GM12878 (cell line): ENCODE data around the gene RCE1. TPM values are rescaled to one million over a fixed set of nuclear protein-coding genes. Genes with fewer than 3 reads are reported as not detected.

Experiments used
- ATAC-seq: fragments of 200-7000 bp; cut with Tn5 transposase; 3 replicates; pipeline ENCODE4 v1.9.1; 2020; ENCODE audit warnings: mild to moderate bottlenecking, moderate library complexity
- BruUV-seq: library from RNA; stranded (reverse); fragments of 400-500 nt; replicated peaks from 2 replicates; lab custom pipeline; 2021; lab: Mats Ljungman, UMichigan
- CTCF ChIA-PET: fragments of 300-600 bp; sonication (Branson Sonifier 250); formaldehyde crosslinking; extraction: SDS; loops from one replicate; lab custom pipeline; 2021; ENCODE audit warnings: inconsistent platforms; lab: Yijun Ruan, JAX
- POLR2A ChIA-PET: fragments of 350-600 bp; formaldehyde crosslinking; extraction: SDS; loops from one replicate; lab custom pipeline; 2021; ENCODE audit warnings: inconsistent platforms; lab: Charles Lee
- RAD21 ChIA-PET: fragments of 300-600 bp; sonication (Branson Sonifier 250); formaldehyde crosslinking; loops from one replicate; lab custom pipeline; 2023; ENCODE audit warnings: antibody characterized with exemption; ENCODE audit not compliant: unreplicated experiment; lab: Charles Lee
- SMC1A ChIA-PET: fragments of 300-600 bp; sonication (Branson Sonifier 250); formaldehyde crosslinking; loops from one replicate; lab custom pipeline; 2023; ENCODE audit not compliant: unreplicated experiment, uncharacterized antibody; lab: Charles Lee
- DNase-seq: peaks from one replicate; pipeline ENCODE4 v3.0.0-alpha.2; 2011; ENCODE audit warnings: low read depth, low spot score
- FAIRE-seq: peaks from 3 replicates; lab custom pipeline; 2011; peaks lifted over from hg19 to GRCh38; lab: Jason Lieb, UNC
- H2AFZ ChIP-seq: 2 replicates; pipeline ENCODE4 v1.6.0; 2011; ENCODE audit warnings: low read depth, low read length, control low read depth; ENCODE audit not compliant: control insufficient read depth
- H3K27ac ChIP-seq: 2 replicates; pipeline ENCODE4 v1.5.1; 2011; ENCODE audit warnings: control low read depth; ENCODE audit not compliant: control insufficient read depth, insufficient read depth
- H3K27me3 ChIP-seq, 2 experiments: replicated peaks in 1 of 2; 2 replicates each; pipeline versions ENCODE4 v1.6.0 to v1.6.1; 2011; ENCODE audit warnings: low read length in 1 of 2; ENCODE audit not compliant: control insufficient read depth in 2 of 2, insufficient read depth in 2 of 2
- H3K36me3 ChIP-seq, 2 experiments: 2 replicates each; pipeline ENCODE4 v1.5.1; 2011; ENCODE audit warnings: low read length in 1 of 2; ENCODE audit not compliant: control insufficient read depth in 2 of 2, insufficient read depth in 2 of 2
- H3K4me1 ChIP-seq: 2 replicates; pipeline ENCODE4 v1.6.1; 2011; ENCODE audit warnings: mild to moderate bottlenecking, low read length, moderate library complexity, mixed read lengths; ENCODE audit not compliant: control insufficient read depth, insufficient read depth
- H3K4me2 ChIP-seq: 2 replicates; pipeline ENCODE4 v1.6.0; 2011; ENCODE audit warnings: control low read depth; ENCODE audit not compliant: control insufficient read depth, insufficient read depth
- H3K4me3 ChIP-seq: fragments of 200-600 bp; sonication (generic); 2 replicates; pipeline ENCODE4 v1.5.1; 2016
- H3K79me2 ChIP-seq: 2 replicates; pipeline ENCODE4 v1.6.0; 2011; ENCODE audit warnings: low read length; ENCODE audit not compliant: control insufficient read depth, insufficient read depth
- H3K9ac ChIP-seq: 2 replicates; pipeline ENCODE4 v1.8.0; 2011; ENCODE audit warnings: low read length, control low read depth, mixed read lengths; ENCODE audit not compliant: control insufficient read depth, insufficient read depth
- H3K9me3 ChIP-seq: replicated peaks from 3 replicates; pipeline ENCODE4 v1.5.1; 2011; ENCODE audit warnings: mild to moderate bottlenecking, low read length; ENCODE audit not compliant: control insufficient read depth, insufficient read depth
- H4K20me1 ChIP-seq: 2 replicates; pipeline ENCODE4 v1.6.0; 2011; ENCODE audit not compliant: control insufficient read depth, insufficient read depth
- ATF7 ChIP-seq: fragments of 450-650 bp; IDR thresholded peaks from 2 replicates; pipeline ENCODE4 v1.6.1; 2016; ENCODE audit warnings: low read depth, mild to moderate bottlenecking
- RB1 ChIP-seq: fragments of 450-650 bp; formaldehyde crosslinking; IDR thresholded peaks from 2 replicates; pipeline ENCODE4 v1.6.1; 2017; ENCODE audit warnings: mild to moderate bottlenecking, borderline replicate concordance
- SMARCA5 ChIP-seq: fragments of 450-650 bp; IDR thresholded peaks from 2 replicates; pipeline ENCODE4 v1.6.1; 2017; ENCODE audit warnings: mild to moderate bottlenecking
- SMC3 ChIP-seq: IDR thresholded peaks from 2 replicates; pipeline ENCODE4 v1.6.1; 2011; ENCODE audit warnings: low read length, improper control_type of control experiment, borderline replicate concordance
- SPI1 ChIP-seq: IDR thresholded peaks from 2 replicates; pipeline ENCODE4 v1.6.1; 2011; ENCODE audit warnings: low read depth, mild to moderate bottlenecking, low read length, moderate library complexity, borderline replicate concordance; ENCODE audit not compliant: insufficient read depth
- WGBS: methylation state at CpG from one replicate; pipeline ENCODE4 v1.1.6; 2016; ENCODE audit warnings: low lambda C conversion rate; ENCODE audit not compliant: insufficient replicate concordance, insufficient coverage; ENCODE audit errors: missing lambda C conversion rate; 5-methylcytosine and 5-hydroxymethylcytosine counted together
- in situ Hi-C: fragments of 300-500 bp; cut with MboI; formaldehyde crosslinking; loops from 9 replicates; pipeline ENCODE4 v1.14.3; 2018; ENCODE audit warnings: mixed read lengths
- intact Hi-C: fragments of 100-400 bp; cut with micrococcal nuclease; formaldehyde crosslinking; loops from one replicate; pipeline ENCODE4 v1.14.2; 2022; ENCODE audit not compliant: unreplicated experiment
- polyA plus RNA-seq, 11 experiments: library from polyadenylated mRNA; depleted of rRNA in 4 of 11; unstranded in 6 of 11; stranded (reverse) in 5 of 11; fragments of >200 nt; fragmentation: Nextera tagmentation in 4 of 11; fragmentation: Illumina TruSeq in 1 of 11; extraction: Ambion mirVana in 4 of 11; extraction: Trizol in 1 of 11; gene quantifications; 1 replicate in 1 of 11; 2 replicates in 10 of 11; pipeline versions ENCODE4 v1.2.1 to v1.2.3, GENCODE V29; 2011 to 2016; ENCODE audit warnings: inconsistent platforms in 2 of 11, missing spikeins in 2 of 11, low read depth in 1 of 11
- total RNA-seq, 4 experiments: library from RNA; depleted of rRNA in 3 of 4; stranded (reverse); fragments of >200 nt in 3 of 4; fragmentation: Illumina TruSeq in 1 of 4; extraction: Trizol in 1 of 4; gene quantifications; 2 replicates each; pipeline versions ENCODE4 v1.2.1 to v1.2.3, GENCODE V29; 2013 to 2021
- TF ChIP-seq, protein P1 (sequence below): fragments of 450-650 bp; IDR thresholded peaks from 2 replicates; pipeline ENCODE4 v1.6.1; 2017; ENCODE audit warnings: mild to moderate bottlenecking, moderate library complexity
- TF ChIP-seq, protein P2 (sequence below), 3 experiments: IDR thresholded peaks in 2 of 3; conservative IDR thresholded peaks in 1 of 3; 2 replicates each; pipeline ENCODE4 v1.5.1; 2011; ENCODE audit warnings: low read depth in 3 of 3, low read length in 3 of 3, mild to moderate bottlenecking in 3 of 3, control low read depth in 2 of 3, moderate library complexity in 2 of 3, inconsistent platforms in 1 of 3, mixed read lengths in 1 of 3; ENCODE audit not compliant: control insufficient read depth in 2 of 3, insufficient read depth in 1 of 3; ENCODE audit errors: extremely low read depth in 1 of 3
- TF ChIP-seq, protein P3 (sequence below): IDR thresholded peaks from 2 replicates; pipeline ENCODE4 v1.6.1; 2012; ENCODE audit warnings: mild to moderate bottlenecking, low read depth, low read length

The RCE1 gene
- total and polyA plus RNA-seq, 10 of the 15 experiments (the other 5 are each of a cell fraction or from before 2014, with no cell fraction given): 0.79 to 32.9 (median 16.4) TPM

DNA sequence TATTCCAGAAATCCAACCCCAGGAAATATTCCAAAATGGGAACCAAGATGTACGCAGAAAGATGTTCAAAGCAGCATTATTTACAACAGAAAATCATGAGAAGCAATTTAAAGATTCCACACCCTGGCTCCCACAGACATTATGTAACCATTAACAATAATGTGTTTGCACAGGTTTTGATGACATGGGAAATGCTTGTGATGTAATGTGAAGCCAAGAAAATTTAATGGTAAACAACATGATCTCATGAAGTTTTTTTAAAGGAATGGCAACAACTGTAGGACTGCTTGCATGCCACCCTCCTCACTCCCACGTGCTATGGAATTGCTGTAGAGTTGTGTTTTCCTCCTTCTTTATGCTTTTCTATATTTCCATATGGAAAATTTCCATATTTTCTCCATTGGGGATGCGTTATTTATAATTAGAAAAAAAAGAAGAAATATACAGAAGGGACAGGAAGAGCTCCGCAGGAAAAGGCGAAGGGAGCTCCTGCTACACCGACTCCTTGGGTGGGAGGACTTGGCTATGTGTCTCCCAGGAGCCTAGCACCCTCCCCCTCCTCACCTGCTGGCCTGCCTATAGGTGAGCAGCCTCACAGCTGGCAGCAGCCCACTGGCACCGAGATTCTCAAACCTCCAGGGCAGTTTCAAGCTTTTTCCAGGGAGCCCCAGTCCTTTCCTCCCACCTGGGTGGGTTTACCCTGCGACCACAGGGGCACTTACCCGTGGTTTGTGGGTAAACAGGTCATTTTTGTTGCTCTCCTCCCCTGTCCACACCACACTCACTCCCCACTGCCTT is 34.5 kb downstream of the RCE1 start:
- 32% methylated on average over 9 of the region's 9 CpGs for WGBS
- no peak for ATAC-seq

More for the DNA sequence above, 34.5 kb downstream of the RCE1 start:
- FAIRE-seq: no peak
- ChIA-PET RAD21 (no interaction called here), SMC1A (no interaction called here), CTCF (no interaction called here), POLR2A (no interaction called here)
- Histone ChIP-seq H3K4me3 (no peak overlapping the region), H3K9me3 (no peaks in the 10 kb centered on the region), H3K4me2 (no peak overlapping the region), H3K36me3 (no peaks in the 10 kb centered on the region), H4K20me1 (no peaks in the 10 kb centered on the region), H3K27me3 (peaks cover 0 to 1% of the 10 kb centered on the region in 2 experiments; a peak in 2 of 4 replicates), H3K79me2 (no peaks in the 10 kb centered on the region), H3K4me1 (peaks cover 3% of the 10 kb centered on the region; the same call in 1 of the 2 replicates), H2AFZ (no peak overlapping the region), H3K9ac (no peak overlapping the region), H3K27ac (no peak overlapping the region)
- BruUV-seq: no TSS peak
- in situ Hi-C loops: no loop called here
- DNase-seq: no peak
- intact Hi-C loops: no loop called here
- TF ChIP-seq SMC3: no peak
- no peak for TF ChIP-seq RB1
- TF ChIP-seq SPI1: no peak
- no peak for TF ChIP-seq SMARCA5
- TF ChIP-seq, protein P1, sequence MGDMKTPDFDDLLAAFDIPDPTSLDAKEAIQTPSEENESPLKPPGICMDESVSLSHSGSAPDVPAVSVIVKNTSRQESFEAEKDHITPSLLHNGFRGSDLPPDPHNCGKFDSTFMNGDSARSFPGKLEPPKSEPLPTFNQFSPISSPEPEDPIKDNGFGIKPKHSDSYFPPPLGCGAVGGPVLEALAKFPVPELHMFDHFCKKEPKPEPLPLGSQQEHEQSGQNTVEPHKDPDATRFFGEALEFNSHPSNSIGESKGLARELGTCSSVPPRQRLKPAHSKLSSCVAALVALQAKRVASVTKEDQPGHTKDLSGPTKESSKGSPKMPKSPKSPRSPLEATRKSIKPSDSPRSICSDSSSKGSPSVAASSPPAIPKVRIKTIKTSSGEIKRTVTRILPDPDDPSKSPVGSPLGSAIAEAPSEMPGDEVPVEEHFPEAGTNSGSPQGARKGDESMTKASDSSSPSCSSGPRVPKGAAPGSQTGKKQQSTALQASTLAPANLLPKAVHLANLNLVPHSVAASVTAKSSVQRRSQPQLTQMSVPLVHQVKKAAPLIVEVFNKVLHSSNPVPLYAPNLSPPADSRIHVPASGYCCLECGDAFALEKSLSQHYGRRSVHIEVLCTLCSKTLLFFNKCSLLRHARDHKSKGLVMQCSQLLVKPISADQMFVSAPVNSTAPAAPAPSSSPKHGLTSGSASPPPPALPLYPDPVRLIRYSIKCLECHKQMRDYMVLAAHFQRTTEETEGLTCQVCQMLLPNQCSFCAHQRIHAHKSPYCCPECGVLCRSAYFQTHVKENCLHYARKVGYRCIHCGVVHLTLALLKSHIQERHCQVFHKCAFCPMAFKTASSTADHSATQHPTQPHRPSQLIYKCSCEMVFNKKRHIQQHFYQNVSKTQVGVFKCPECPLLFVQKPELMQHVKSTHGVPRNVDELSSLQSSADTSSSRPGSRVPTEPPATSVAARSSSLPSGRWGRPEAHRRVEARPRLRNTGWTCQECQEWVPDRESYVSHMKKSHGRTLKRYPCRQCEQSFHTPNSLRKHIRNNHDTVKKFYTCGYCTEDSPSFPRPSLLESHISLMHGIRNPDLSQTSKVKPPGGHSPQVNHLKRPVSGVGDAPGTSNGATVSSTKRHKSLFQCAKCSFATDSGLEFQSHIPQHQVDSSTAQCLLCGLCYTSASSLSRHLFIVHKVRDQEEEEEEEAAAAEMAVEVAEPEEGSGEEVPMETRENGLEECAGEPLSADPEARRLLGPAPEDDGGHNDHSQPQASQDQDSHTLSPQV: no peak
- TF ChIP-seq, protein P2, sequence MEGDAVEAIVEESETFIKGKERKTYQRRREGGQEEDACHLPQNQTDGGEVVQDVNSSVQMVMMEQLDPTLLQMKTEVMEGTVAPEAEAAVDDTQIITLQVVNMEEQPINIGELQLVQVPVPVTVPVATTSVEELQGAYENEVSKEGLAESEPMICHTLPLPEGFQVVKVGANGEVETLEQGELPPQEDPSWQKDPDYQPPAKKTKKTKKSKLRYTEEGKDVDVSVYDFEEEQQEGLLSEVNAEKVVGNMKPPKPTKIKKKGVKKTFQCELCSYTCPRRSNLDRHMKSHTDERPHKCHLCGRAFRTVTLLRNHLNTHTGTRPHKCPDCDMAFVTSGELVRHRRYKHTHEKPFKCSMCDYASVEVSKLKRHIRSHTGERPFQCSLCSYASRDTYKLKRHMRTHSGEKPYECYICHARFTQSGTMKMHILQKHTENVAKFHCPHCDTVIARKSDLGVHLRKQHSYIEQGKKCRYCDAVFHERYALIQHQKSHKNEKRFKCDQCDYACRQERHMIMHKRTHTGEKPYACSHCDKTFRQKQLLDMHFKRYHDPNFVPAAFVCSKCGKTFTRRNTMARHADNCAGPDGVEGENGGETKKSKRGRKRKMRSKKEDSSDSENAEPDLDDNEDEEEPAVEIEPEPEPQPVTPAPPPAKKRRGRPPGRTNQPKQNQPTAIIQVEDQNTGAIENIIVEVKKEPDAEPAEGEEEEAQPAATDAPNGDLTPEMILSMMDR (IDR thresholded peaks at IDR 0.05 in 2 of 3, conservative IDR thresholded peaks at IDR 0.05 in 1 of 3; ENCODE audit: control insufficient read depth in 2 of 3, extremely low read depth in 1 of 3, insufficient read depth in 1 of 3, low read depth in 3 of 3, low read length in 3 of 3): no peak
- TF ChIP-seq, protein P3, sequence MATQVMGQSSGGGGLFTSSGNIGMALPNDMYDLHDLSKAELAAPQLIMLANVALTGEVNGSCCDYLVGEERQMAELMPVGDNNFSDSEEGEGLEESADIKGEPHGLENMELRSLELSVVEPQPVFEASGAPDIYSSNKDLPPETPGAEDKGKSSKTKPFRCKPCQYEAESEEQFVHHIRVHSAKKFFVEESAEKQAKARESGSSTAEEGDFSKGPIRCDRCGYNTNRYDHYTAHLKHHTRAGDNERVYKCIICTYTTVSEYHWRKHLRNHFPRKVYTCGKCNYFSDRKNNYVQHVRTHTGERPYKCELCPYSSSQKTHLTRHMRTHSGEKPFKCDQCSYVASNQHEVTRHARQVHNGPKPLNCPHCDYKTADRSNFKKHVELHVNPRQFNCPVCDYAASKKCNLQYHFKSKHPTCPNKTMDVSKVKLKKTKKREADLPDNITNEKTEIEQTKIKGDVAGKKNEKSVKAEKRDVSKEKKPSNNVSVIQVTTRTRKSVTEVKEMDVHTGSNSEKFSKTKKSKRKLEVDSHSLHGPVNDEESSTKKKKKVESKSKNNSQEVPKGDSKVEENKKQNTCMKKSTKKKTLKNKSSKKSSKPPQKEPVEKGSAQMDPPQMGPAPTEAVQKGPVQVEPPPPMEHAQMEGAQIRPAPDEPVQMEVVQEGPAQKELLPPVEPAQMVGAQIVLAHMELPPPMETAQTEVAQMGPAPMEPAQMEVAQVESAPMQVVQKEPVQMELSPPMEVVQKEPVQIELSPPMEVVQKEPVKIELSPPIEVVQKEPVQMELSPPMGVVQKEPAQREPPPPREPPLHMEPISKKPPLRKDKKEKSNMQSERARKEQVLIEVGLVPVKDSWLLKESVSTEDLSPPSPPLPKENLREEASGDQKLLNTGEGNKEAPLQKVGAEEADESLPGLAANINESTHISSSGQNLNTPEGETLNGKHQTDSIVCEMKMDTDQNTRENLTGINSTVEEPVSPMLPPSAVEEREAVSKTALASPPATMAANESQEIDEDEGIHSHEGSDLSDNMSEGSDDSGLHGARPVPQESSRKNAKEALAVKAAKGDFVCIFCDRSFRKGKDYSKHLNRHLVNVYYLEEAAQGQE: no peak
- TF ChIP-seq ATF7: no peak
